ENCODE data around the gene PRDX4.
"Not testable (repeated sequence)": the region's sequence is repeated elsewhere in the genome, so short reads cannot be mapped to it uniquely, and the experiment has no call there.

The PRDX4 gene

GRCh38 chrX:23673108-23673507 lies 5.8 kb downstream of the PRDX4 start:
- DNase-seq (ENCODE audit: low read depth), result no peak

- not testable (repeated sequence) for DNase-seq (ENCODE audit: low read depth)
Observed at GRCh38 chrX:23676486-23676885, 9.2 kb downstream of the PRDX4 start.

GRCh38 chrX:23692166-23692565 lies 24.9 kb downstream of the PRDX4 start:
- DNase-seq (ENCODE audit: low read depth), result no peak

GRCh38 chrX:23694606-23695005 lies 27.3 kb downstream of the PRDX4 start:
- peak; percentile 11 for DNase-seq (ENCODE audit: low read depth)

- DNase-seq (ENCODE audit: low read depth), result peak; percentile 14
Observed at GRCh38 chrX:23699636-23700194, 32.4 kb downstream of the PRDX4 start.

GRCh38 chrX:23704673-23705206 lies 37.4 kb downstream of the PRDX4 start:
- DNase-seq (ENCODE audit: low read depth), result no peak

GRCh38 chrX:23705235-23705634 lies 37.9 kb downstream of the PRDX4 start:
- no peak for DNase-seq (ENCODE audit: low read depth)

- DNase-seq (ENCODE audit: low read depth), result no peak
Observed at GRCh38 chrX:23720117-23720677, 52.9 kb downstream of the PRDX4 start.

GRCh38 chrX:23726191-23726590 lies 58.9 kb downstream of the PRDX4 start:
- DNase-seq (ENCODE audit: low read depth), result no peak

GRCh38 chrX:23727206-23727605 lies 59.9 kb downstream of the PRDX4 start:
- DNase-seq (ENCODE audit: low read depth), result no peak

- DNase-seq (ENCODE audit: low read depth), result no peak
Observed at GRCh38 chrX:23729214-23729613, 61.9 kb downstream of the PRDX4 start.

- DNase-seq (ENCODE audit: low read depth), result no peak
Observed at GRCh38 chrX:23731951-23732350, 64.7 kb downstream of the PRDX4 start.

- DNase-seq (ENCODE audit: low read depth), result no peak
Observed at GRCh38 chrX:23732704-23733103, 65.4 kb downstream of the PRDX4 start.
